GM18526 (cell line): ENCODE measurements around the gene IL3RA.

Source experiments
- POLR2A ChIP-seq: IDR thresholded peaks from 3 replicates; pipeline ENCODE4 v1.6.1; 2011; ENCODE audit not compliant: insufficient read length; ENCODE audit errors: extremely low read depth

IL3RA gene

GRCh38 chrX:1336331-1336943, at the start of gene IL3RA:
TSS of gene IL3RA (plus strand) at chrX:1336785. CDS start at chrX:1341766, 4,981 bp downstream.
- TF ChIP-seq POLR2A = peak; percentile 60

- TF ChIP-seq POLR2A = no peak
Observed at GRCh38 chrX:1289535-1289934, 47.0 kb upstream of the IL3RA start.

- no peak for TF ChIP-seq POLR2A
Observed at GRCh38 chrX:1291110-1291740, 45.4 kb upstream of the IL3RA start.

GRCh38 chrX:1292575-1293290, 43.9 kb upstream of the IL3RA start:
- no peak for TF ChIP-seq POLR2A

GRCh38 chrX:1294301-1295067, 42.1 kb upstream of the IL3RA start:
- no peak for TF ChIP-seq POLR2A

GRCh38 chrX:1295550-1295949, 41.0 kb upstream of the IL3RA start:
- no peak for TF ChIP-seq POLR2A

- TF ChIP-seq POLR2A = no peak
Observed at GRCh38 chrX:1300449-1300848, 36.1 kb upstream of the IL3RA start.

- TF ChIP-seq POLR2A = no peak
Observed at GRCh38 chrX:1305411-1305810, 31.2 kb upstream of the IL3RA start.

GRCh38 chrX:1306909-1307625, 29.5 kb upstream of the IL3RA start:
- no peak for TF ChIP-seq POLR2A

GRCh38 chrX:1307626-1308340, 28.8 kb upstream of the IL3RA start:
- no peak for TF ChIP-seq POLR2A

- TF ChIP-seq POLR2A = no peak
Observed at GRCh38 chrX:1308476-1308875, 28.1 kb upstream of the IL3RA start.

- no peak for TF ChIP-seq POLR2A
Observed at GRCh38 chrX:1313788-1314187, 22.8 kb upstream of the IL3RA start.

- no peak for TF ChIP-seq POLR2A
Observed at GRCh38 chrX:1316527-1316926, 20.1 kb upstream of the IL3RA start.

- TF ChIP-seq POLR2A = no peak
Observed at GRCh38 chrX:1321674-1322073, 14.9 kb upstream of the IL3RA start.
